Mucosa of rectum (tissue), 2 donors: ENCODE measurements around the gene OCA2.

Experiments
- H3K27ac ChIP-seq, 2 donors: one replicate each; pipeline ENCODE4 v1.7.0; 2013; ENCODE audit warnings: inconsistent platforms in 2 of 2, low read depth in 2 of 2, low read length in 2 of 2
- H3K27me3 ChIP-seq, 2 donors: one replicate each; pipeline ENCODE4 v1.7.0; 2013; ENCODE audit warnings: low read length in 2 of 2; ENCODE audit not compliant: control insufficient read depth in 2 of 2, insufficient read depth in 2 of 2
- H3K36me3 ChIP-seq, 2 donors: one replicate each; pipeline ENCODE4 v1.7.0; 2013; ENCODE audit warnings: low read length in 2 of 2; ENCODE audit not compliant: control insufficient read depth in 2 of 2, insufficient read depth in 2 of 2
- H3K4me1 ChIP-seq, 2 donors: one replicate each; pipeline ENCODE4 v1.7.0; 2013; ENCODE audit warnings: low read length in 2 of 2, mild to moderate bottlenecking in 1 of 2; ENCODE audit not compliant: control insufficient read depth in 2 of 2, insufficient read depth in 2 of 2
- H3K4me3 ChIP-seq, 2 donors: one replicate each; pipeline ENCODE4 v1.7.0; 2013; ENCODE audit warnings: low read length in 2 of 2
- H3K9ac ChIP-seq, 2 donors: one replicate each; pipeline ENCODE4 v1.7.0; 2013; ENCODE audit warnings: low read length in 2 of 2, low read depth in 1 of 2, mild to moderate bottlenecking in 1 of 2
- H3K9me3 ChIP-seq, 2 donors: one replicate each; pipeline ENCODE4 v1.7.0; 2013; ENCODE audit warnings: low read length in 2 of 2; ENCODE audit not compliant: control insufficient read depth in 2 of 2
- donor health status: healthy.
- donor health status: Normal muscosa, but diverticular disease.

Gene OCA2

DNA sequence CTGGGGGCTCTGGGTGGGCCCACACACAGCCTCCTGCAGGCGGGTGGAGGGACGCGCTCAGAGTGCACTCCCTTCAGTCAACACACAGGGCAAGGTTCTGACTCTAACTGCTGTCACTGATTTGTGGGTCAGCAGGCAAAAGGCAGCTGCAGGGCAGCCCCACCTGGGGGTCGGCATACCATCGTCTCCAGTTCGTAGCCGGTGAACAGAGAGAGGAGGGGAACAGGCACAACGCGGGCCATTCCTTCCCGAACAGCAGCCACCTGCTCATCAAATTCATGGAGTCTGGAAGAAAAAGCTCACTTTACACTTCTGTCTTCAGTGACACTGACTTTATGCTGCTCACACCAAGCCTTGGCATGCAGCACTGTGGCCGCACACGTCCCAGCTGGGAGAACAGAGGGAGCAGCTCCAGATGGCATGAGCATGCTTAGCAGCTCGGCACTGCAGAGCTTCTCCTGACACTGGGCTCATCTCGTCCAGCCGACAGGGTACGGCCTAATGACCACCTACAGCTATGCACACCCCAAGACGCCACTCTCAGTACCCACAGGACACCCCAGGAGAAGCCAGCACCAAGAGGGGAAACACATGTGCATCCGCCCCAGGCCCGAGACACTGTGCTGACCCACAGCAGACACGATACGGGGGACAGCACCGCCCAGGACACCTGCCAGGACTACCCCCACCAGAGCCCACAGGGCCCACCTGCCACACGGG, 14.4 kb upstream of the OCA2 start:
- no peak overlapping the region for H3K9ac ChIP-seq
- no peak overlapping the region for H3K4me3 ChIP-seq
- no peaks in the 10 kb centered on the region for H3K27me3 ChIP-seq
- H3K36me3 ChIP-seq = peaks cover 55 to 56% of the 10 kb centered on the region in 2 donors
- no peaks in the 10 kb centered on the region for H3K9me3 ChIP-seq
- no peak overlapping the region for H3K27ac ChIP-seq
- H3K4me1 ChIP-seq = no peaks in the 10 kb centered on the region

- no peaks in the 10 kb centered on the region for H3K9me3 ChIP-seq
- H3K27ac ChIP-seq = no peak overlapping the region
- H3K27me3 ChIP-seq = peaks cover under 1% of the 10 kb centered on the region in 2 donors
- no peak overlapping the region for H3K4me3 ChIP-seq
- H3K36me3 ChIP-seq = peaks cover 52 to 53% of the 10 kb centered on the region in 2 donors
- H3K4me1 ChIP-seq = no peaks in the 10 kb centered on the region
- no peak overlapping the region for H3K9ac ChIP-seq
Observed at GRCh38 chr15:28112962-28113361, 13.8 kb upstream of the OCA2 start.

DNA sequence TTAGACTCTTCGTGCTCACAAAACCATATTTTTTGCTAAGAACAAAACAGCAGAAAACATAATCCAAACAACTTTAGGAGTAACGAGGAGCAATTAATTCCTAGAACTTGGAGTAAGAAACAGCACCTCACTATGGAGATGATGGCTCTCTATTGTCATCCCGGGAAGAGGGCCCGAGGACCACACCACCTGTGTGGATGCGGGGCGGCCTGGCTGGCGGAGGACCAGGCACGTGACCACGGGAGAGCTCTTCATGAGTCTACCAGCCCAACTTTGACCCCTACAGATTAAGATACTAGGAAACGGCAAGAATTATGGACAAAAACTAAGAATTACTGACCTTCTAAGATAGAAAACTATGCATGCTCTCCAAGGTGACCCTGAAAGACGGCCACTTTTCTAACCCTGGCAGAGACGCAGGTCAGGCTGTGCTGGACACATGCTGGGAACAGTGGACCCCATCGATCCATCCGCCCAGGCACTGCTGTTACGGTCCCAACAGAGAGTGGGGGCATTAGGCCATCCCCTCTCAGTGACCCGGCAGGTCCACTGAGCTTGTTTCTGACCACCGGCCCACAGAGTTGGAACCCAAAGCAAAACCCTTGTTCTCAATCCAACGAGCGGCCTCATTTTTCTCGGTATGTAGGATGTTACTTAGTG, 13.1 kb upstream of the OCA2 start:
- Histone ChIP-seq H3K27ac (no peak overlapping the region), H3K36me3 (peaks cover 45 to 52% of the 10 kb centered on the region in 2 donors), H3K4me1 (peaks cover 0 to under 1% of the 10 kb centered on the region in 2 donors), H3K4me3 (no peak overlapping the region), H3K27me3 (peaks cover 5 to 8% of the 10 kb centered on the region in 2 donors), H3K9ac (no peak overlapping the region), H3K9me3 (no peaks in the 10 kb centered on the region)

- Histone ChIP-seq H3K9ac (no peak overlapping the region), H3K27me3 (peaks cover 8 to 12% of the 10 kb centered on the region in 2 donors), H3K27ac (no peak overlapping the region), H3K4me3 (no peak overlapping the region), H3K36me3 (peaks cover 38 to 46% of the 10 kb centered on the region in 2 donors), H3K4me1 (peaks cover 0 to 5% of the 10 kb centered on the region in 2 donors), H3K9me3 (no peaks in the 10 kb centered on the region)
Observed at GRCh38 chr15:28111543-28111942, 12.4 kb upstream of the OCA2 start.

- Histone ChIP-seq H3K27me3 (peaks cover 16 to 21% of the 10 kb centered on the region in 2 donors), H3K4me1 (peaks cover 0 to 5% of the 10 kb centered on the region in 2 donors), H3K27ac (no peak overlapping the region), H3K4me3 (no peak overlapping the region), H3K9ac (no peak overlapping the region), H3K9me3 (no peaks in the 10 kb centered on the region), H3K36me3 (peaks cover 36 to 39% of the 10 kb centered on the region in 2 donors)
Observed at GRCh38 chr15:28110481-28110881, 11.4 kb upstream of the OCA2 start.

DNA sequence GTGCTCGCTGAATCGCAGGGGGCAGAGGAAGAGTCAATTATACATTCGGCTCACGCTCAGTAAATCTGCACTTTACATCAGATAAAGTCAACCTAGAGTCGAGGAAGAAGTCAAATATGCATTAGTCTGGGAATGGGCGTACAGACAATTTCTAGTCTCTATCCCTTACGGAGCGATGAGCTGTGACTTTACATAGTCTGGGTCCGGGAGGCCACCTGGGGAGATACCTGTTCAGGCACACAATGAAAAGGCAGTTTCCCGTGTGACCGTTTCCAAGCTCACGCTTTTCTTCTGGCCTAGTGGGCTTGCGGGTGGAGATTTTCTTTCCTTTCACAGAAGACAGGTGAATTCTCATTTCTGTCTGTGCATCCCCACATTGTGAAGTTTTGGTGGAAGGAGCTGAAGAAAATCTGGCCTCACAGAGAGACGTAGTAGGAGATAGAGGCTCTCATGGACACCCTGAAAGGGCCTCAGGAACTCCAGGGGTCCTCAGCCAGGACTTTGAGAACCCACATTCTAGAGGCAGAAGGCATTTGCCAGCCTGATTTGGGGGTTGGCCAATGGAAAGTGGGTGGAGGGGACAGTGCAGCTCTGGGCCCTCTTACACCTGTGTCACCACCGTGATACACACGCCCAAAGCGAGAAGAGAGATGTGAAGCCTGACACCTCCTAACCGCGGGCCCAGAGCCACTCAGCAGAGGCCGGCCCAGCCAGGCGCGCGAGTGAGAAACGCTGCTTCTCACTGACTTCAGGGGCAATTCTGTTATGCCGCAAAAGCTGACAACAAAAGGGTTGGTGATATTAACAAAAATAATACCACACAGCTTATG, 10.7 kb upstream of the OCA2 start:
- peaks cover 35% of the 10 kb centered on the region in 2 donors for H3K36me3 ChIP-seq
- no peak overlapping the region for H3K9ac ChIP-seq
- H3K4me1 ChIP-seq = peaks cover 0 to 5% of the 10 kb centered on the region in 2 donors
- no peaks in the 10 kb centered on the region for H3K9me3 ChIP-seq
- no peak overlapping the region for H3K4me3 ChIP-seq
- no peak overlapping the region for H3K27ac ChIP-seq
- peaks cover 16 to 23% of the 10 kb centered on the region in 2 donors for H3K27me3 ChIP-seq

DNA sequence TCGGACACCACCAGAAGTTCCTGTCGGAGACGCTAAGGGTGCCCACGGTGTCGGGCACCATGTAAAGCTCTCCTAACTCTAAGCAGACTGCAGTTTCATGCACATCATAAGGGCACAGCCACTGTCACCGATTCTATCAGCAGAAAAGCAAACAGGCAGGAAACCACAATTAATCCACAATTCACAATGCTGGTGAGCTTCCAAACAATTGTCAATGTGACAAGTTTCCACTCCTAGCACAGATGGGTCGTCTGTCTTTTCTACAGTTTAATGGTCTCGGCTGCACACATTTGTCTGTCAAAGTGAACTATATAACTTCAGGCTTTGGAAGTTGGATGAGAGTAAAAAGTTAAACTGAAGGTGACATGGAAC, 8.8 kb upstream of the OCA2 start:
- Histone ChIP-seq H3K27me3 (peaks cover 20 to 25% of the 10 kb centered on the region in 2 donors), H3K4me1 (peaks cover 0 to 5% of the 10 kb centered on the region in 2 donors), H3K9ac (no peak overlapping the region), H3K9me3 (no peaks in the 10 kb centered on the region), H3K27ac (no peak overlapping the region), H3K36me3 (peaks cover 16% of the 10 kb centered on the region in 2 donors), H3K4me3 (no peak overlapping the region)

DNA sequence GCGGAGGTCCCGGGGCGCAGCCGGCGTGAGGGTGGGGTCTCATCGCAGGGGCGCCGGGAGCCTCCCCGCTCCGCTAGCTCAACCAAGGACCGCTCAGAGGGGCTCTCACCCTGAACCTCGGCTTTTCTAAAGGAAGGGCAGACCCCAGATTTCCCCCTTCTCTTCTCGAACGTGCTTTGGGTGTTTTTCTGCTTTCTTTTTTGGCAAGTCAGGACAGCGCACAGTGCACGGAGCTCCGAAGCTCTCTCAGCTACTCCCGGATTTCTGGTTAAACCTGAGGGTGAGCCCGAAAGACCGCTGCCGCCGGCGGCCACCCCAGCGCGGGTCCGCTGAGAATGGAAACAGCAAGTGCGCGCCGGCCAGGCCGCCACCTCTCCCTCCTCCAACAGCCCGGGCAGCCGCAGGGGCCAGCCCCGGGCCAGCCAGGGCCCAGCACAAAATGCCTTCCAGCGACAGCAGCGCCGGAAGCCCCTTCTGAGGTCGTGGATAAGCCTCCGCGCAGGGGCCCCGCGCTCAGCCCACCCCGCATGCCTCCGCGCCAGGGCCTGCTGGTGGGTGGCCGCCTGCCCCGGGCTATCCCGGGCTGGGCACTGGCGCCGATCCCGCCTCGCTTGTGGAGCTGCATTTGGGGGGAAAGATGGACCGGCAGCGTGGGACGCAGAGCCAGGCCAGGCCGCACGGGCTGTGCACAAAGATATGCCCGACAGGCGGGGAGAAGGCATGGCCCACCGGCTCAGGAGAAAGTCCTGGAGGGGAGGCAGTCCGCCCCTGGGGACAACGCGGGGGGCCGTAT, 8.2 kb upstream of the OCA2 start:
- H3K9ac ChIP-seq = no peak overlapping the region
- H3K36me3 ChIP-seq = peaks cover 11 to 13% of the 10 kb centered on the region in 2 donors
- peak overlapping the region; percentile 25 to 62 for H3K4me3 ChIP-seq

GRCh38 chr15:28106294-28107110, 7.4 kb upstream of the OCA2 start:
- Histone ChIP-seq H3K4me1 (peaks cover 0 to 5% of the 10 kb centered on the region in 2 donors), H3K27ac (no peak overlapping the region), H3K4me3 (peak overlapping the region; percentile 25 to 62), H3K27me3 (peaks cover 20 to 25% of the 10 kb centered on the region in 2 donors), H3K9me3 (no peaks in the 10 kb centered on the region), H3K9ac (no peak overlapping the region), H3K36me3 (peaks cover 3 to 5% of the 10 kb centered on the region in 2 donors)

More for the DNA sequence above, 8.2 kb upstream of the OCA2 start:
- Histone ChIP-seq H3K27ac (no peak overlapping the region), H3K9me3 (no peaks in the 10 kb centered on the region), H3K27me3 (peaks cover 20 to 25% of the 10 kb centered on the region in 2 donors), H3K4me1 (peaks cover 0 to 5% of the 10 kb centered on the region in 2 donors)
